Ramos (cell line): Measurements from ENCODE around the gene TICAM2.

ENCODE experiments used
- in situ Hi-C: fragments of 300-500 bp; cut with MboI; formaldehyde crosslinking; loops from one replicate; pipeline ENCODE4 v1.14.3; 2022; ENCODE audit warnings: low sequenced_read_pairs; ENCODE audit not compliant: unreplicated experiment

Gene TICAM2

GRCh38 chr5:115577329-115577728 is 24.9 kb downstream of the TICAM2 start:
- in situ Hi-C loops = loop anchor here (10.0 kb wide), 1 partner anchor 473 kb away; no protein-coding TSS in a partner anchor

GRCh38 chr5:115575167-115576070 is 26.9 kb downstream of the TICAM2 start:
- in situ Hi-C loops = loop anchor here (10.0 kb wide), 1 partner anchor 471 kb away; no protein-coding TSS in a partner anchor

- in situ Hi-C loops = loop anchor here (10.0 kb wide), 1 partner anchor 468 kb away; no protein-coding TSS in a partner anchor
These were observed 29.1 kb downstream of the TICAM2 start for GRCh38 chr5:115573133-115573532.

- in situ Hi-C loops = loop anchor here (10.0 kb wide), 1 partner anchor 467 kb away; no protein-coding TSS in a partner anchor
These were observed 30.8 kb downstream of the TICAM2 start for GRCh38 chr5:115571441-115571878.

- in situ Hi-C loops = no loop called here
These were observed 33.6 kb downstream of the TICAM2 start for GRCh38 chr5:115568668-115569067.

- in situ Hi-C loops = no loop called here
These were observed 37.0 kb downstream of the TICAM2 start for GRCh38 chr5:115565233-115565632.

- in situ Hi-C loops = no loop called here
These were observed 41.1 kb downstream of the TICAM2 start for GRCh38 chr5:115561176-115561575.

- in situ Hi-C loops = no loop called here
These were observed 42.8 kb downstream of the TICAM2 start for GRCh38 chr5:115559524-115559923.

GRCh38 chr5:115558388-115558956 is 43.8 kb downstream of the TICAM2 start:
- in situ Hi-C loops = no loop called here

GRCh38 chr5:115557667-115558387 is 44.5 kb downstream of the TICAM2 start:
- in situ Hi-C loops = no loop called here

- in situ Hi-C loops = no loop called here
These were observed 46.0 kb downstream of the TICAM2 start for GRCh38 chr5:115556276-115556675.

GRCh38 chr5:115555084-115555633 is 47.1 kb downstream of the TICAM2 start:
- in situ Hi-C loops = no loop called here

GRCh38 chr5:115553082-115553481 is 49.2 kb downstream of the TICAM2 start:
- in situ Hi-C loops = no loop called here

- in situ Hi-C loops = no loop called here
These were observed 50.9 kb downstream of the TICAM2 start for GRCh38 chr5:115551415-115551814.

GRCh38 chr5:115549154-115549553 is 53.1 kb downstream of the TICAM2 start:
- in situ Hi-C loops = no loop called here

GRCh38 chr5:115548683-115549082 is 53.6 kb downstream of the TICAM2 start:
- in situ Hi-C loops = no loop called here

GRCh38 chr5:115545351-115545882 is 56.9 kb downstream of the TICAM2 start:
- in situ Hi-C loops = no loop called here

- in situ Hi-C loops = no loop called here
These were observed 57.6 kb downstream of the TICAM2 start, which contains the start of gene FEM1C for GRCh38 chr5:115544436-115545350. Gene FEM1C, minus strand, starts transcription at chr5:115544775. Its CDS starts 1,282 bp downstream, at chr5:115543493.

- in situ Hi-C loops = no loop called here
These were observed 58.2 kb downstream of the TICAM2 start for GRCh38 chr5:115544043-115544435.
